ENCODE data around the gene FBXO33.

FBXO33 gene

GRCh38 chr14:39351708-39352107 lies 80.5 kb downstream of the FBXO33 start:
- Histone ChIP-seq H3K36me3 (replicated peaks; ENCODE audit: insufficient read depth, low read length) (no peaks in the 10 kb centered on the region), H3K27ac (ENCODE audit: low read length) (no peak overlapping the region), H3K4me1 (ENCODE audit: low read length) (no peaks in the 10 kb centered on the region), H3K4me2 (ENCODE audit: low read depth, low read length) (no peak overlapping the region), H3K9me3 (replicated peaks; ENCODE audit: insufficient read depth, low read length) (no peaks in the 10 kb centered on the region), H3K4me3 (ENCODE audit: low read length) (no peak overlapping the region), H3K79me2 (ENCODE audit: low read length) (no peaks in the 10 kb centered on the region), H3F3A (ENCODE audit: insufficient read depth, low read length) (no peaks in the 10 kb centered on the region), H2AFZ (ENCODE audit: low read length) (no peak overlapping the region), H3K9ac (ENCODE audit: low read length) (no peak overlapping the region), H4K20me1 (ENCODE audit: insufficient read depth, low read length) (no peaks in the 10 kb centered on the region), H3K27me3 (replicated peaks; ENCODE audit: insufficient read depth, low read length) (no peaks in the 10 kb centered on the region), H3K9me2 (replicated peaks; ENCODE audit: insufficient read depth, low read length) (no peaks in the 10 kb centered on the region)
- TF ChIP-seq EZH2 (optimal IDR thresholded peaks at IDR 0.05; ENCODE audit: low read depth, low read length) (no peak), EZH2phosphoT487 (IDR thresholded peaks at IDR 0.05; ENCODE audit: low read length) (no peak), CTCF (IDR thresholded peaks at IDR 0.05; ENCODE audit: low read length) (no peak)
- no peak for DNase-seq

GRCh38 chr14:39350866-39351265 lies 81.4 kb downstream of the FBXO33 start:
- Histone ChIP-seq H3K9me2 (replicated peaks; ENCODE audit: insufficient read depth, low read length) (no peaks in the 10 kb centered on the region), H3K4me1 (ENCODE audit: low read length) (no peaks in the 10 kb centered on the region), H3K79me2 (ENCODE audit: low read length) (no peaks in the 10 kb centered on the region), H3K9me3 (replicated peaks; ENCODE audit: insufficient read depth, low read length) (no peaks in the 10 kb centered on the region), H3K4me2 (ENCODE audit: low read depth, low read length) (no peak overlapping the region), H2AFZ (ENCODE audit: low read length) (no peak overlapping the region), H3K4me3 (ENCODE audit: low read length) (no peak overlapping the region), H3K9ac (ENCODE audit: low read length) (no peak overlapping the region), H4K20me1 (ENCODE audit: insufficient read depth, low read length) (no peaks in the 10 kb centered on the region), H3K36me3 (replicated peaks; ENCODE audit: insufficient read depth, low read length) (no peaks in the 10 kb centered on the region), H3F3A (ENCODE audit: insufficient read depth, low read length) (no peaks in the 10 kb centered on the region), H3K27ac (ENCODE audit: low read length) (no peak overlapping the region), H3K27me3 (replicated peaks; ENCODE audit: insufficient read depth, low read length) (no peaks in the 10 kb centered on the region)
- TF ChIP-seq EZH2 (optimal IDR thresholded peaks at IDR 0.05; ENCODE audit: low read depth, low read length): no peak
- DNase-seq: no peak

Data from MM.1S (cell line).